WTC11 (cell line): Measurements from ENCODE around the gene ARGFX. TPM values are rescaled to one million over a fixed set of nuclear protein-coding genes. Genes with fewer than 3 reads are reported as not detected.

Source experiments
- ATAC-seq: fragments of 200-7000 bp; cut with Tn5 transposase; 2 replicates; pipeline ENCODE4 v1.10.0; 2021; ENCODE audit warnings: mild to moderate bottlenecking, moderate library complexity
- CTCF ChIA-PET: fragments of 300-600 bp; sonication (Branson Sonifier 250); formaldehyde crosslinking; loops from one replicate; lab custom pipeline; 2021; ENCODE audit warnings: antibody characterized with exemption; lab: Charles Lee
- POLR2A ChIA-PET: fragments of 350-600 bp; sonication (Branson Sonifier 250); formaldehyde crosslinking; loops from one replicate; lab custom pipeline; 2021; ENCODE audit warnings: antibody characterized with exemption; lab: Charles Lee
- DNase-seq: peaks from one replicate; pipeline ENCODE4 v3.0.0; 2021; ENCODE audit warnings: low spot score
- H3K27ac Mint-ChIP-seq: 2 replicates; pipeline ENCODE4 v1.8.0; 2021; ENCODE audit warnings: mixed read lengths
- H3K27me3 Mint-ChIP-seq: 2 replicates; pipeline ENCODE4 v1.8.0; 2021; ENCODE audit warnings: low read depth, mild to moderate bottlenecking, moderate library complexity, mixed read lengths
- H3K36me3 Mint-ChIP-seq: 2 replicates; pipeline ENCODE4 v1.8.0; 2021; ENCODE audit warnings: mixed read lengths
- H3K4me1 Mint-ChIP-seq: 2 replicates; pipeline ENCODE4 v1.8.0; 2022; ENCODE audit warnings: mixed read lengths
- H3K4me3 Mint-ChIP-seq: 2 replicates; pipeline ENCODE4 v1.8.0; 2021; ENCODE audit warnings: mild to moderate bottlenecking, moderate library complexity, mixed read lengths
- H3K9me3 Mint-ChIP-seq: 2 replicates; pipeline ENCODE4 v1.8.0; 2021; ENCODE audit warnings: mixed read lengths
- CDX4 ChIP-seq: fragments of 250-450 bp; sonication (Bioruptor Pico); IDR thresholded peaks from 2 replicates; pipeline ENCODE4 v1.9.0; 2021; ENCODE audit warnings: moderate library complexity, mild to moderate bottlenecking, inconsistent platforms, borderline replicate concordance
- FOXJ3 ChIP-seq: sonication (generic); formaldehyde crosslinking; IDR thresholded peaks from 2 replicates; pipeline ENCODE4 v1.9.0; 2021; ENCODE audit warnings: missing genetic modification reagents, mild to moderate bottlenecking, borderline replicate concordance
- FOXP1 ChIP-seq: sonication (generic); formaldehyde crosslinking; IDR thresholded peaks from 2 replicates; pipeline ENCODE4 v1.8.0; 2022; ENCODE audit warnings: missing genetic modification reagents, mild to moderate bottlenecking, moderate library complexity, borderline replicate concordance
- GABPB1 ChIP-seq: sonication (generic); formaldehyde crosslinking; IDR thresholded peaks from 2 replicates; pipeline ENCODE4 v1.8.1; 2023; ENCODE audit warnings: mild to moderate bottlenecking, missing genetic modification reagents
- GTF2I ChIP-seq: fragments of 250-450 bp; sonication (Bioruptor Pico); conservative IDR thresholded peaks from 2 replicates; pipeline ENCODE4 v1.4.0; 2021; ENCODE audit warnings: mild to moderate bottlenecking
- HMGA2 ChIP-seq: fragments of 250-450 bp; sonication (Bioruptor Pico); IDR thresholded peaks from 2 replicates; pipeline ENCODE4 v1.4.0; 2021; ENCODE audit warnings: mild to moderate bottlenecking, moderate library complexity
- IRF2 ChIP-seq: sonication (generic); formaldehyde crosslinking; IDR thresholded peaks from 2 replicates; pipeline ENCODE4 v1.8.0; 2022; ENCODE audit warnings: low read depth, missing genetic modification reagents, borderline replicate concordance
- JAZF1 ChIP-seq: fragments of 250-450 bp; sonication (Bioruptor Pico); IDR thresholded peaks from 2 replicates; pipeline ENCODE4 v1.9.0; 2021; ENCODE audit warnings: moderate library complexity, mild to moderate bottlenecking, inconsistent platforms
- KAT7 ChIP-seq: sonication (generic); formaldehyde crosslinking; IDR thresholded peaks from 2 replicates; pipeline ENCODE4 v1.8.1; 2023; ENCODE audit warnings: missing genetic modification reagents, mild to moderate bottlenecking, borderline replicate concordance
- MLX ChIP-seq: sonication (generic); formaldehyde crosslinking; IDR thresholded peaks from 2 replicates; pipeline ENCODE4 v1.8.1; 2023; ENCODE audit warnings: mild to moderate bottlenecking, missing genetic modification reagents, moderate library complexity
- NFYB ChIP-seq: sonication (generic); formaldehyde crosslinking; conservative IDR thresholded peaks from 2 replicates; pipeline ENCODE4 v1.8.0; 2022; ENCODE audit warnings: low read depth, missing genetic modification reagents
- NR2C2 ChIP-seq: sonication (generic); formaldehyde crosslinking; IDR thresholded peaks from 2 replicates; pipeline ENCODE4 v1.8.0; 2022; ENCODE audit warnings: mild to moderate bottlenecking, missing genetic modification reagents
- RELA ChIP-seq: sonication (generic); formaldehyde crosslinking; IDR thresholded peaks from 2 replicates; pipeline ENCODE4 v1.8.1; 2022; ENCODE audit warnings: missing genetic modification reagents, mild to moderate bottlenecking, borderline replicate concordance
- SMAD3 ChIP-seq: sonication (generic); formaldehyde crosslinking; IDR thresholded peaks from 2 replicates; pipeline ENCODE4 v1.8.0; 2022; ENCODE audit warnings: missing genetic modification reagents, mild to moderate bottlenecking, borderline replicate concordance
- TCF7 ChIP-seq: sonication (generic); formaldehyde crosslinking; IDR thresholded peaks from 2 replicates; pipeline ENCODE4 v1.8.0; 2022; ENCODE audit warnings: mild to moderate bottlenecking, low read depth, missing genetic modification reagents, moderate library complexity
- TEAD1 ChIP-seq: sonication (generic); formaldehyde crosslinking; IDR thresholded peaks from 2 replicates; pipeline ENCODE4 v1.8.0; 2022; ENCODE audit warnings: mild to moderate bottlenecking, missing genetic modification reagents
- ZBTB43 ChIP-seq: sonication (generic); formaldehyde crosslinking; IDR thresholded peaks from 2 replicates; pipeline ENCODE4 v1.8.1; 2023; ENCODE audit warnings: mild to moderate bottlenecking, missing genetic modification reagents
- ZNF121 ChIP-seq: sonication (generic); formaldehyde crosslinking; IDR thresholded peaks from 2 replicates; pipeline ENCODE4 v1.8.0; 2023; ENCODE audit warnings: missing genetic modification reagents
- ZNF219 ChIP-seq: sonication (generic); formaldehyde crosslinking; IDR thresholded peaks from 2 replicates; pipeline ENCODE4 v1.8.0; 2023; ENCODE audit warnings: missing genetic modification reagents, mild to moderate bottlenecking, borderline replicate concordance
- ZNF317 ChIP-seq: sonication (generic); formaldehyde crosslinking; IDR thresholded peaks from 2 replicates; pipeline ENCODE4 v1.8.1; 2023; ENCODE audit warnings: low read depth, mild to moderate bottlenecking, moderate library complexity, missing genetic modification reagents, borderline replicate concordance
- ZNF396 ChIP-seq: fragments of 250-450 bp; sonication (Bioruptor Pico); IDR thresholded peaks from 2 replicates; pipeline ENCODE4 v1.8.0; 2021; ENCODE audit warnings: mild to moderate bottlenecking, moderate library complexity, borderline replicate concordance
- total RNA-seq: library from RNA; stranded (reverse); gene quantifications from 3 replicates; pipeline ENCODE4 v1.2.3, GENCODE V29; 2021
- TF ChIP-seq, protein P1 (sequence below): sonication (generic); formaldehyde crosslinking; IDR thresholded peaks from 2 replicates; pipeline ENCODE4 v1.8.1; 2023; ENCODE audit warnings: mild to moderate bottlenecking, missing genetic modification reagents, moderate library complexity
- TF ChIP-seq, protein P2 (sequence below): sonication (generic); formaldehyde crosslinking; IDR thresholded peaks from 2 replicates; pipeline ENCODE4 v1.8.0; 2023; ENCODE audit warnings: missing genetic modification reagents, mild to moderate bottlenecking, borderline replicate concordance
- TF ChIP-seq, protein P3 (sequence below): sonication (generic); formaldehyde crosslinking; IDR thresholded peaks from 2 replicates; pipeline ENCODE4 v1.8.1; 2023; ENCODE audit warnings: mild to moderate bottlenecking, missing genetic modification reagents

The ARGFX gene
- total RNA-seq, 1 experiment from 2014 or later: not detected

- TF ChIP-seq IRF2 (CRISPR knock-in tag): no peak
- TF ChIP-seq RELA (CRISPR knock-in tag): no peak
- no peak for TF ChIP-seq ZNF396 (CRISPR knock-in tag)
- TF ChIP-seq NR2C2 (CRISPR knock-in tag): no peak
- TF ChIP-seq JAZF1: no peak
- TF ChIP-seq, protein P1, sequence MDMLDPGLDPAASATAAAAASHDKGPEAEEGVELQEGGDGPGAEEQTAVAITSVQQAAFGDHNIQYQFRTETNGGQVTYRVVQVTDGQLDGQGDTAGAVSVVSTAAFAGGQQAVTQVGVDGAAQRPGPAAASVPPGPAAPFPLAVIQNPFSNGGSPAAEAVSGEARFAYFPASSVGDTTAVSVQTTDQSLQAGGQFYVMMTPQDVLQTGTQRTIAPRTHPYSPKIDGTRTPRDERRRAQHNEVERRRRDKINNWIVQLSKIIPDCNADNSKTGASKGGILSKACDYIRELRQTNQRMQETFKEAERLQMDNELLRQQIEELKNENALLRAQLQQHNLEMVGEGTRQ (CRISPR knock-in tag): no peak
- no peak for TF ChIP-seq ZNF317
- TF ChIP-seq SMAD3 (CRISPR knock-in tag): no peak
Measured at GRCh38 chr3:121552379-121552778, 15.4 kb upstream of the ARGFX start (continued).

GRCh38 chr3:121552797-121553196, 15.0 kb upstream of the ARGFX start:
- H3K36me3 Mint-ChIP-seq: peaks cover 12% of the 10 kb centered on the region
- POLR2A ChIA-PET: no interaction called here
- DNase-seq (no peak), ATAC-seq (no peak)
- peaks cover 12% of the 10 kb centered on the region for H3K9me3 Mint-ChIP-seq
- H3K4me1 Mint-ChIP-seq: peaks cover 21% of the 10 kb centered on the region
- TF ChIP-seq, protein P2, sequence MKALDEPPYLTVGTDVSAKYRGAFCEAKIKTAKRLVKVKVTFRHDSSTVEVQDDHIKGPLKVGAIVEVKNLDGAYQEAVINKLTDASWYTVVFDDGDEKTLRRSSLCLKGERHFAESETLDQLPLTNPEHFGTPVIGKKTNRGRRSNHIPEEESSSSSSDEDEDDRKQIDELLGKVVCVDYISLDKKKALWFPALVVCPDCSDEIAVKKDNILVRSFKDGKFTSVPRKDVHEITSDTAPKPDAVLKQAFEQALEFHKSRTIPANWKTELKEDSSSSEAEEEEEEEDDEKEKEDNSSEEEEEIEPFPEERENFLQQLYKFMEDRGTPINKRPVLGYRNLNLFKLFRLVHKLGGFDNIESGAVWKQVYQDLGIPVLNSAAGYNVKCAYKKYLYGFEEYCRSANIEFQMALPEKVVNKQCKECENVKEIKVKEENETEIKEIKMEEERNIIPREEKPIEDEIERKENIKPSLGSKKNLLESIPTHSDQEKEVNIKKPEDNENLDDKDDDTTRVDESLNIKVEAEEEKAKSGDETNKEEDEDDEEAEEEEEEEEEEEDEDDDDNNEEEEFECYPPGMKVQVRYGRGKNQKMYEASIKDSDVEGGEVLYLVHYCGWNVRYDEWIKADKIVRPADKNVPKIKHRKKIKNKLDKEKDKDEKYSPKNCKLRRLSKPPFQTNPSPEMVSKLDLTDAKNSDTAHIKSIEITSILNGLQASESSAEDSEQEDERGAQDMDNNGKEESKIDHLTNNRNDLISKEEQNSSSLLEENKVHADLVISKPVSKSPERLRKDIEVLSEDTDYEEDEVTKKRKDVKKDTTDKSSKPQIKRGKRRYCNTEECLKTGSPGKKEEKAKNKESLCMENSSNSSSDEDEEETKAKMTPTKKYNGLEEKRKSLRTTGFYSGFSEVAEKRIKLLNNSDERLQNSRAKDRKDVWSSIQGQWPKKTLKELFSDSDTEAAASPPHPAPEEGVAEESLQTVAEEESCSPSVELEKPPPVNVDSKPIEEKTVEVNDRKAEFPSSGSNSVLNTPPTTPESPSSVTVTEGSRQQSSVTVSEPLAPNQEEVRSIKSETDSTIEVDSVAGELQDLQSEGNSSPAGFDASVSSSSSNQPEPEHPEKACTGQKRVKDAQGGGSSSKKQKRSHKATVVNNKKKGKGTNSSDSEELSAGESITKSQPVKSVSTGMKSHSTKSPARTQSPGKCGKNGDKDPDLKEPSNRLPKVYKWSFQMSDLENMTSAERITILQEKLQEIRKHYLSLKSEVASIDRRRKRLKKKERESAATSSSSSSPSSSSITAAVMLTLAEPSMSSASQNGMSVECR (CRISPR knock-in tag): no peak
- no peak for TF ChIP-seq ZNF317
- TF ChIP-seq SMAD3 (CRISPR knock-in tag): no peak
- TF ChIP-seq KAT7 (CRISPR knock-in tag): no peak
- TF ChIP-seq CDX4 (CRISPR knock-in tag): no peak
- no peak for TF ChIP-seq FOXJ3 (CRISPR knock-in tag)
- no peak for TF ChIP-seq ZNF396 (CRISPR knock-in tag)
- no peak for TF ChIP-seq GTF2I (CRISPR knock-in tag)
- no peak for TF ChIP-seq HMGA2
- TF ChIP-seq TCF7 (CRISPR knock-in tag): no peak
- H3K4me3 Mint-ChIP-seq: no peak overlapping the region
- H3K27me3 Mint-ChIP-seq: no peaks in the 10 kb centered on the region
- no peak overlapping the region for H3K27ac Mint-ChIP-seq
- CTCF ChIA-PET: interaction anchor here (0.6 to 1.5 kb wide), 10 partner anchors 9 to 831 kb away, joined by 3 to 11 read pairs (median 6); partner anchors contain the start of genes EAF2, FAM162A and IQCB1

DNA sequence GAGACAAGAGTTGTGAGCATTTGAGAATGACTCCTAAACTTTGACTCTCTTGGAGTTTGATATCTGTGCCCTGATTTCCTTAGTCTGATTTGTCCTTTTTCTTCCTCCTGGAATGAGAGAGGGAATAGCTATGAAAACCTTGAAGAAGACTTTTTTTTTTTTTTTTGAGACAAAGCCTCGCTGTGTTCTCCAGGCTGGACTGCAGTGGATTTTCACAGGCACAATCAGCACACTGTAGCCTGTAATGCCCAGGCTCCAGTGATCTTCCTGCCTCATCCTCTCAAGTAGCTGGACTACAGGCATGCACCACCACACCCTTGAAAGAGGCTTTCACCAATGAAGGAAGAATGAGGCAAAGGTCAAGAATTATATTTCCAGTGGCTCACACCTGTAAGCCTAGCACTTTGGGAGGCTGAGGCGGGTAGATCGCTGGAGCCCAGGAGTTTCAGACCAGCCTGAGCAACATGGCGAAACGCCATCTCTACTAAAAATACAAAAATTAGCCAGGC, 10.3 kb upstream of the ARGFX start:
- peak overlapping the region; percentile 76 for H3K27ac Mint-ChIP-seq
- ATAC-seq: no peak
- TF ChIP-seq TEAD1 (no peak), FOXP1 (CRISPR knock-in tag) (no peak), ZNF219 (CRISPR knock-in tag) (no peak), GABPB1 (CRISPR knock-in tag) (no peak), MLX (CRISPR knock-in tag) (no peak), ZBTB43 (no peak), FOXJ3 (CRISPR knock-in tag) (no peak), NFYB (CRISPR knock-in tag) (no peak), HMGA2 (no peak), ZNF121 (CRISPR knock-in tag) (no peak)
- TF ChIP-seq, protein P3, sequence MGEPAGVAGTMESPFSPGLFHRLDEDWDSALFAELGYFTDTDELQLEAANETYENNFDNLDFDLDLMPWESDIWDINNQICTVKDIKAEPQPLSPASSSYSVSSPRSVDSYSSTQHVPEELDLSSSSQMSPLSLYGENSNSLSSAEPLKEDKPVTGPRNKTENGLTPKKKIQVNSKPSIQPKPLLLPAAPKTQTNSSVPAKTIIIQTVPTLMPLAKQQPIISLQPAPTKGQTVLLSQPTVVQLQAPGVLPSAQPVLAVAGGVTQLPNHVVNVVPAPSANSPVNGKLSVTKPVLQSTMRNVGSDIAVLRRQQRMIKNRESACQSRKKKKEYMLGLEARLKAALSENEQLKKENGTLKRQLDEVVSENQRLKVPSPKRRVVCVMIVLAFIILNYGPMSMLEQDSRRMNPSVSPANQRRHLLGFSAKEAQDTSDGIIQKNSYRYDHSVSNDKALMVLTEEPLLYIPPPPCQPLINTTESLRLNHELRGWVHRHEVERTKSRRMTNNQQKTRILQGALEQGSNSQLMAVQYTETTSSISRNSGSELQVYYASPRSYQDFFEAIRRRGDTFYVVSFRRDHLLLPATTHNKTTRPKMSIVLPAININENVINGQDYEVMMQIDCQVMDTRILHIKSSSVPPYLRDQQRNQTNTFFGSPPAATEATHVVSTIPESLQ: no peak

More for the DNA sequence above, 10.3 kb upstream of the ARGFX start:
- ChIA-PET POLR2A (no interaction called here), CTCF (no interaction called here)
- peaks cover 12% of the 10 kb centered on the region for H3K9me3 Mint-ChIP-seq
- DNase-seq: no peak
- no peaks in the 10 kb centered on the region for H3K27me3 Mint-ChIP-seq
- H3K4me1 Mint-ChIP-seq: peaks cover 20% of the 10 kb centered on the region
- no peak overlapping the region for H3K4me3 Mint-ChIP-seq
- peaks cover 12% of the 10 kb centered on the region for H3K36me3 Mint-ChIP-seq
